ENCODE measurements around the gene TOX2. TPM values are rescaled to one million over a fixed set of nuclear protein-coding genes. Genes with fewer than 3 reads are reported as not detected.

TOX2 gene
- total RNA-seq, 2 experiments from 2014 or later, result 0.23 TPM; not detected in 1

DNA sequence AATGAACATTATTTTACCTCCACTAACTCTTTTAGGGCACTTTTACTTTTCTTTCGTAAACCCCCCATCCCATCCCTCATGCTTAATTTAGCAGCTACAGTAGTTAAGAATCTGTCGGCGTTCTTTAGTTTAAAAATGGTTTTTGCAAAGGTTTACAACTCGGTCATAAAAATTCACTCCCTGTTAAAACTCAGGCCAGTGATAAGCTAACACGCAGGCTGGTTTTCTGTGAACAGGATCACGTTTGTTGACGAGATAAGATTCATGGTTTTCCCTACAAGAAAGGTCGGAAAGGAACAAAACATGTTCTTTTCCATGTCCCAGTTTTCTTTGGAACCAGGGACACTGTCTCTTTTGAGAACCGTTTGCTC, 101.1 kb downstream of the TOX2 start:
- H3K36me3 ChIP-seq (ENCODE audit: insufficient read depth, low read length), result no peaks in the 10 kb centered on the region
- H2AFZ ChIP-seq (ENCODE audit: low read length), result no peak overlapping the region
- DNase-seq (ENCODE audit: low spot score), result no peak
- H3K27ac ChIP-seq (ENCODE audit: low read depth, low read length, poor library complexity, severe bottlenecking), result no peak overlapping the region
- TF ChIP-seq, protein P1, sequence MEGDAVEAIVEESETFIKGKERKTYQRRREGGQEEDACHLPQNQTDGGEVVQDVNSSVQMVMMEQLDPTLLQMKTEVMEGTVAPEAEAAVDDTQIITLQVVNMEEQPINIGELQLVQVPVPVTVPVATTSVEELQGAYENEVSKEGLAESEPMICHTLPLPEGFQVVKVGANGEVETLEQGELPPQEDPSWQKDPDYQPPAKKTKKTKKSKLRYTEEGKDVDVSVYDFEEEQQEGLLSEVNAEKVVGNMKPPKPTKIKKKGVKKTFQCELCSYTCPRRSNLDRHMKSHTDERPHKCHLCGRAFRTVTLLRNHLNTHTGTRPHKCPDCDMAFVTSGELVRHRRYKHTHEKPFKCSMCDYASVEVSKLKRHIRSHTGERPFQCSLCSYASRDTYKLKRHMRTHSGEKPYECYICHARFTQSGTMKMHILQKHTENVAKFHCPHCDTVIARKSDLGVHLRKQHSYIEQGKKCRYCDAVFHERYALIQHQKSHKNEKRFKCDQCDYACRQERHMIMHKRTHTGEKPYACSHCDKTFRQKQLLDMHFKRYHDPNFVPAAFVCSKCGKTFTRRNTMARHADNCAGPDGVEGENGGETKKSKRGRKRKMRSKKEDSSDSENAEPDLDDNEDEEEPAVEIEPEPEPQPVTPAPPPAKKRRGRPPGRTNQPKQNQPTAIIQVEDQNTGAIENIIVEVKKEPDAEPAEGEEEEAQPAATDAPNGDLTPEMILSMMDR (conservative IDR thresholded peaks at IDR 0.05; ENCODE audit: low read length), result no peak
- TF ChIP-seq EZH2phosphoT487 (IDR thresholded peaks at IDR 0.05; ENCODE audit: borderline replicate concordance, low read depth, low read length), result no peak
- ChIA-PET POLR2A (no interaction called here), CTCF (ENCODE audit: unreplicated experiment) (no interaction called here)
- H4K20me1 ChIP-seq (ENCODE audit: insufficient read depth, low read length), result no peaks in the 10 kb centered on the region
- H3K79me2 ChIP-seq (ENCODE audit: insufficient read depth, low read depth, low read length), result no peaks in the 10 kb centered on the region
- no TSS peak for BruUV-seq (replicated peaks)
- no peaks in the 10 kb centered on the region for H3K9me2 ChIP-seq (ENCODE audit: insufficient read depth, low read length)
- H3K9me3 ChIP-seq (ENCODE audit: low read length), result no peaks in the 10 kb centered on the region
- no peak overlapping the region for H3K4me2 ChIP-seq (ENCODE audit: low read length)
- H3K4me1 ChIP-seq (ENCODE audit: insufficient read depth, low read length, poor library complexity, severe bottlenecking), result no peaks in the 10 kb centered on the region
- no peak overlapping the region for H3K4me3 ChIP-seq (ENCODE audit: low read depth, low read length, poor library complexity, severe bottlenecking)
- intact Hi-C loops (cut with micrococcal nuclease; ENCODE audit: unreplicated experiment), result no loop called here

DNA sequence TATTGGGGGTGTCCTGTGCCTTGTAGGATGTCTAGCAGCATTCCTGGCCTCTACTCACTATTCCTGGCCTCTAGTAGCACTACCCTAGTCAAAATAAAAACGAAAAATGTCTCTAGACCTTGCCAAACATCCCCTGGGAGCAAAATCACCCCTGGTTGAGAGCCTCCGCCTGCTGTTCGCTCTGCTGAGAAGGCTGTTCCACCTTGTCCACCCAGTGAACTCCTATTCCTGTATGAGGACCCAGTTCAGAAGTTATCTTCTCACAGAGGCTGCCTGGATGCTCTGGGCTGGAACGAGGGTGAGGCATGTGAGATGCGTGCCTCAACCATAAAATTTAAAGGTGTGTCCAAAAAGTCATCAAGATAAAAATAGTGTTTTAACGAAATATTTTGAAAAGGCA, 101.9 kb downstream of the TOX2 start:
- H4K20me1 ChIP-seq (ENCODE audit: insufficient read depth, low read length), result no peaks in the 10 kb centered on the region
- DNase-seq (ENCODE audit: low spot score), result no peak
- H3K9me3 ChIP-seq (ENCODE audit: low read length), result no peaks in the 10 kb centered on the region
- no peak overlapping the region for H3K4me2 ChIP-seq (ENCODE audit: low read length)
- POLR2A ChIA-PET, result no interaction called here
- no TSS peak for BruUV-seq (replicated peaks)
- H3K9me2 ChIP-seq (ENCODE audit: insufficient read depth, low read length), result no peaks in the 10 kb centered on the region
- no peak overlapping the region for H3K4me3 ChIP-seq (ENCODE audit: low read depth, low read length, poor library complexity, severe bottlenecking)
- H2AFZ ChIP-seq (ENCODE audit: low read length), result no peak overlapping the region
- CTCF ChIA-PET (ENCODE audit: unreplicated experiment), result no interaction called here
- no peaks in the 10 kb centered on the region for H3K79me2 ChIP-seq (ENCODE audit: insufficient read depth, low read depth, low read length)
- H3K4me1 ChIP-seq (ENCODE audit: insufficient read depth, low read length, poor library complexity, severe bottlenecking), result no peaks in the 10 kb centered on the region
- TF ChIP-seq, protein P1 (conservative IDR thresholded peaks at IDR 0.05; ENCODE audit: low read length), result no peak
- no peak for TF ChIP-seq EZH2phosphoT487 (IDR thresholded peaks at IDR 0.05; ENCODE audit: borderline replicate concordance, low read depth, low read length)
- intact Hi-C loops (cut with micrococcal nuclease; ENCODE audit: unreplicated experiment), result no loop called here
- H3K36me3 ChIP-seq (ENCODE audit: insufficient read depth, low read length), result no peaks in the 10 kb centered on the region
- H3K27ac ChIP-seq (ENCODE audit: low read depth, low read length, poor library complexity, severe bottlenecking), result no peak overlapping the region

DNA sequence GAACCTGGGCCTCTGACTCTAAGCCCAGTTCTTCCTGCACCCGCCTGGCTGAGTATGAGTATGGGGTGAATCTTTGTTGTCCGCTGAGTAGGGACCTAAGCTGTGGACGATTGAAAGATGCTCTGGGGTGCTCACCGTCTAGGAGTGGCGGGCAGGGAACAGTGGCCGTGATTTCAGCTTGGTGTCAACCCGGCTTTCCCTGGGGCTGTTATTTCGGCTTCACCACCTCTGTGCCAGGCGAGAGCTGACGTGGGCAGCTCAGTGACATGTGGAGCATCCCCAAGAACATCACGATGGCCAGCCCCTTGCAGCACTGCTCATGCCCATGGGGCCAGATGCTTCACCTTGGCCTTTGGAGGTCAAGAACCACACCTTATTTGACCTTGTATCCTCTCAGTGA, 102.6 kb downstream of the TOX2 start:
- no TSS peak for BruUV-seq (replicated peaks)
- no peaks in the 10 kb centered on the region for H3K9me3 ChIP-seq (ENCODE audit: low read length)
- no peak for DNase-seq (ENCODE audit: low spot score)
- H3K79me2 ChIP-seq (ENCODE audit: insufficient read depth, low read depth, low read length), result no peaks in the 10 kb centered on the region
- no peak for TF ChIP-seq EZH2phosphoT487 (IDR thresholded peaks at IDR 0.05; ENCODE audit: borderline replicate concordance, low read depth, low read length)
- TF ChIP-seq, protein P1 (conservative IDR thresholded peaks at IDR 0.05; ENCODE audit: low read length), result no peak
- intact Hi-C loops (cut with micrococcal nuclease; ENCODE audit: unreplicated experiment), result no loop called here
- H3K27ac ChIP-seq (ENCODE audit: low read depth, low read length, poor library complexity, severe bottlenecking), result no peak overlapping the region
- no peaks in the 10 kb centered on the region for H3K36me3 ChIP-seq (ENCODE audit: insufficient read depth, low read length)
- CTCF ChIA-PET (ENCODE audit: unreplicated experiment), result no interaction called here
- no peak overlapping the region for H2AFZ ChIP-seq (ENCODE audit: low read length)
- H3K4me3 ChIP-seq (ENCODE audit: low read depth, low read length, poor library complexity, severe bottlenecking), result no peak overlapping the region
- H3K4me1 ChIP-seq (ENCODE audit: insufficient read depth, low read length, poor library complexity, severe bottlenecking), result no peaks in the 10 kb centered on the region
- H3K4me2 ChIP-seq (ENCODE audit: low read length), result no peak overlapping the region
- H4K20me1 ChIP-seq (ENCODE audit: insufficient read depth, low read length), result no peaks in the 10 kb centered on the region
- POLR2A ChIA-PET, result interaction anchor here (0.6 kb wide), 1 partner anchor 215 kb away, joined by 3 read pairs; no protein-coding TSS in a partner anchor
- H3K9me2 ChIP-seq (ENCODE audit: insufficient read depth, low read length), result no peaks in the 10 kb centered on the region
